Dermis microvascular lymphatic vessel endothelial cell (primary cell): ENCODE data around the gene GABRB2. TPM values are rescaled to one million over a fixed set of nuclear protein-coding genes. Genes with fewer than 3 reads are reported as not detected.

Experiments used
- DNase-seq, 2 donors: peaks; one replicate each; pipeline versions ENCODE4 v3.0.0 to v3.0.0-alpha.2; 2010; ENCODE audit warnings: low read depth in 2 of 2
- total RNA-seq: library from RNA; depleted of rRNA; stranded (reverse); fragments of >200 nt; gene quantifications from 2 replicates; pipeline ENCODE4 v1.2.1, GENCODE V29; 2014

GABRB2 gene
- total RNA-seq, 1 donor from 2014 or later = not detected

GRCh38 chr5:161471211-161471950 lies 75.1 kb downstream of the GABRB2 start:
- DNase-seq = no peak

GRCh38 chr5:161467703-161468102 lies 78.8 kb downstream of the GABRB2 start:
- no peak for DNase-seq

- DNase-seq = no peak
Observed at GRCh38 chr5:161460741-161461140, 85.8 kb downstream of the GABRB2 start.

GRCh38 chr5:161446655-161447054 lies 99.9 kb downstream of the GABRB2 start:
- no peak for DNase-seq

- DNase-seq = no peak
Observed at GRCh38 chr5:161442471-161442870, 104.1 kb downstream of the GABRB2 start.

- DNase-seq = no peak
Observed at GRCh38 chr5:161432798-161433197, 113.7 kb downstream of the GABRB2 start.

- no peak for DNase-seq
Observed at GRCh38 chr5:161431963-161432362, 114.6 kb downstream of the GABRB2 start.

- no peak for DNase-seq
Observed at GRCh38 chr5:161421067-161421466, 125.5 kb downstream of the GABRB2 start.

GRCh38 chr5:161420521-161420920 lies 126.0 kb downstream of the GABRB2 start:
- DNase-seq = no peak

GRCh38 chr5:161414896-161415295 lies 131.6 kb downstream of the GABRB2 start:
- DNase-seq = no peak

GRCh38 chr5:161414037-161414436 lies 132.5 kb downstream of the GABRB2 start:
- no peak for DNase-seq

GRCh38 chr5:161412792-161413191 lies 133.7 kb downstream of the GABRB2 start:
- DNase-seq = no peak

- no peak for DNase-seq
Observed at GRCh38 chr5:161411156-161411555, 135.4 kb downstream of the GABRB2 start.

- DNase-seq = no peak
Observed at GRCh38 chr5:161410640-161411039, 135.9 kb downstream of the GABRB2 start.

- no peak for DNase-seq
Observed at GRCh38 chr5:161409471-161409870, 137.1 kb downstream of the GABRB2 start.

- no peak for DNase-seq
Observed at GRCh38 chr5:161406880-161407279, 139.6 kb downstream of the GABRB2 start.

GRCh38 chr5:161403996-161404395 lies 142.5 kb downstream of the GABRB2 start:
- DNase-seq = no peak

GRCh38 chr5:161403121-161403520 lies 143.4 kb downstream of the GABRB2 start:
- DNase-seq = no peak

- DNase-seq = no peak
Observed at GRCh38 chr5:161400583-161400982, 145.9 kb downstream of the GABRB2 start.

- DNase-seq = no peak
Observed at GRCh38 chr5:161399996-161400562, 146.4 kb downstream of the GABRB2 start.

GRCh38 chr5:161397448-161397847 lies 149.1 kb downstream of the GABRB2 start:
- no peak for DNase-seq

- DNase-seq = no peak
Observed at GRCh38 chr5:161396171-161396570, 150.4 kb downstream of the GABRB2 start.

- DNase-seq = no peak
Observed at GRCh38 chr5:161391724-161392123, 154.8 kb downstream of the GABRB2 start.
